GM18507 (cell line): ENCODE data around the gene MTMR1.
A peak's percentile ranks its signal among the peaks of the same experiment; 100 is the strongest.

ENCODE experiments used
- DNase-seq: peaks from one replicate; pipeline ENCODE4 v3.0.0; 2011; ENCODE audit warnings: low read depth; ENCODE audit not compliant: insufficient read length; ENCODE audit errors: extremely low spot score
- FAIRE-seq: peaks from 2 replicates; lab custom pipeline; 2011; peaks lifted over from hg19 to GRCh38; lab: Jason Lieb, UNC

The MTMR1 gene

GRCh38 chrX:150694738-150695410 lies 1.7 kb downstream of the MTMR1 start:
- peak; percentile 82 for FAIRE-seq
- no peak for DNase-seq

DNA sequence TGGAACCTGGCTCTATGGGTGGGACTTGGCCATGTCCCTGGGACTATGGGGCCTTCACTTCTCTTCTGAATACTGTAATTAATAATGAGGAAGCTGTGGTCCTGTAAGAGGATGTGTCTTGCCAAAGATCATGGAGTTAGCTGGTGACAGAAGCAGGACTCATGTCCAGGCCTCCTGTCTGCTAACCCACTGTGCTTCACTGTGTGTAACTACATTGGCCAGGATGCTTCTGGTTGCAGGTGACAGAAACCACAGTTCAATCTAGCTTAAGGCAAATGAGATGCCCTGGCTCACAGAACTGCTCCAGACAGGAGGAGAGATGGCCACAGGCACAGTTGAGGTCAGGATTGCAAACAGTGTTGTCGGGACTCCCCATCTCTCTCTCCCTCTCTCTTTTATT lies 3.1 kb downstream of the MTMR1 start:
- FAIRE-seq (peak; percentile 75), DNase-seq (no peak)

GRCh38 chrX:150696866-150697265 lies 3.7 kb downstream of the MTMR1 start:
- DNase-seq (no peak), FAIRE-seq (peak; percentile 78)

GRCh38 chrX:150697641-150698040 lies 4.4 kb downstream of the MTMR1 start:
- no peak for DNase-seq
- no peak for FAIRE-seq

- no peak for FAIRE-seq
- no peak for DNase-seq
Measured at GRCh38 chrX:150698981-150699380, 5.8 kb downstream of the MTMR1 start.

DNA sequence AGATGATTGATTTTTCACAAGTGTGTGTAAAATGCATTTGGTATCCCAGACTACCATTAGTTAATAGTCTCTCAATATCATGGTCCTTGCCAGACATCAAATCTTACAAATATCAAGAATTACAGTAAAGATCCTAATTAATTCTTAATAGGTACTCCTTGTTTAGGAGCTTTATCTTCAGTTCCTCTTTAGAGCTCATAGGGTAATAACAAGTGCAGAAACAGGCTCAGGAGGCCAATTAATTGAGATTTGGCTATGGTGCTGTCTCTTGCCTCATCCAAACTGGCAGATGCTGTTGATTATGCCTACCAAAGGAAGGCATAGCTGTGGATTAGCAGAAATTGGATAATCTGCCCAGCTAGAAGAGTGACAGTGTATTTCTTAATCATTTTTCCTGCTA lies 6.9 kb downstream of the MTMR1 start:
- FAIRE-seq = no peak

DNA sequence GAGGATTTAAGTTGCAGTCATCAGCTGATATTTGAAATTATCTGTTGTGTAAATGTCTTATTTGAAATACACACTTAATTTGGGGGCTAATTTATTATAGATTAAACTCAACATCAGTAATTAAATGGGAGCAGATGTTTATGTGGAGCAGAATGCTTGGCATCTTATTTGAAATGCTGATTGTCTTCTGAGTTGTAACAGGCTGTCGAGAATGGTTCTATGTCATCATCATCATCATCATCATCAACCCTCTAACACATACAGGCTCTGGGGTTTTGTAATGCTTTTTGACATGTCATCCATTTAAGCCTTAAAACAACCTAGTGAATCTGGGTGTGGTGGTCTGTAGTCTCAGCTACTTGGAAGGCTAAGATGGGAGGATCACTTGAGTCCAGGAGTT lies 8.2 kb downstream of the MTMR1 start:
- FAIRE-seq (no peak), DNase-seq (no peak)

More for the DNA sequence above, 6.9 kb downstream of the MTMR1 start:
- DNase-seq = no peak

DNA sequence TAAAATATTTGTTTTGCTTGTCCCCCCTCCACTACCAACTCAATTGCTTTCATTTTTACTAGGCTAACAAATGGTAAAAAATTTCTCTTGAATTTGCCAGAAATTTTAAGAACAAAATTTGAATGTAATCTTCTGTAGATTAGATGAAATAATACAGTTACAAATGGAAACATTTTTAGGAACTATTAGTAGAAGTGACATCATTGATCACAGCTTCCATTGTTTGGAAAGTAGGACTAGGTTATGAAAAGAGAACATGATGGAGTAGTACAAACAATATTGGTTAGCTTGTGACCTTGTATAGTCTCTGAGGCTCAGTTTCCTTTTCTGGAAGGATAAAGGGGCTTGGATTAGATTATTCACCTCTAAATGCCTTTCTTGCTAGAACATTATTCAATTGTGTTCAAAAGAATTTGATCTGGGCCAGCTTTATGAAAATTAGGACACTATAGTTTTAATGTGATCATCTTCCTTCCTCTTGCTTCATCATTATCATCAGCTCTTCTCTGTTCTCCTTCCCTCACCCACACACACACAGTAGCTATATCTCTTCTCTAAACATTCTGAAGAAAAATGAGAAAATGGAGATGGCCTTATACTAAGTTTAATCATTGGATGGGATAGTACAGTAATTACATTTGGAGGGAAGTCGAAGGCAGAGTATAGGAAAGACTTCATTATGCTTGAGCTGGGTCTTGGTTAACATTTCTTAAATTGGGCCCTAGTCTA lies 9.9 kb downstream of the MTMR1 start:
- FAIRE-seq = no peak

GRCh38 chrX:150703695-150703974 lies 10.4 kb downstream of the MTMR1 start:
- FAIRE-seq (no peak), DNase-seq (no peak)

More for the DNA sequence above, 9.9 kb downstream of the MTMR1 start:
- DNase-seq = no peak

- FAIRE-seq (no peak), DNase-seq (no peak)
Measured at GRCh38 chrX:150704030-150704613, 10.9 kb downstream of the MTMR1 start.

DNA sequence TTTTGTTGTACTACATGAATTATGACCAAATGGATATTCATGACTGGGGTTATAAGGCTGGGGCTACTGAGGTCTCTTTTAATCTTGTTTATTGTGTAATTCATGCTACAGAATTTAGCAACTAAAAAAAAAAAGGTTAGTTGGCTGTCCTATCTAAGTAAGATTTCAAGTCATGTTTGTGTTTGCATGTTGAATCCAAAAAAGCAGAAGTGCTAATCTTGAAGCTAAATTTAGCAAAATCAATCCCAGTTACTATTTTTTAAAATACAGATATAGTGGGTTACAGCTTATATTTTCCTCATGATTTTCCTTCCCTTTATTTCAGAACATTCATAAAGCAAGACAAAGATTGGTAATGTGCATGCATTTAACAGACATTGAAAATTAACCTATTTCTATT lies 19.4 kb downstream of the MTMR1 start:
- DNase-seq = no peak
- no peak for FAIRE-seq

DNA sequence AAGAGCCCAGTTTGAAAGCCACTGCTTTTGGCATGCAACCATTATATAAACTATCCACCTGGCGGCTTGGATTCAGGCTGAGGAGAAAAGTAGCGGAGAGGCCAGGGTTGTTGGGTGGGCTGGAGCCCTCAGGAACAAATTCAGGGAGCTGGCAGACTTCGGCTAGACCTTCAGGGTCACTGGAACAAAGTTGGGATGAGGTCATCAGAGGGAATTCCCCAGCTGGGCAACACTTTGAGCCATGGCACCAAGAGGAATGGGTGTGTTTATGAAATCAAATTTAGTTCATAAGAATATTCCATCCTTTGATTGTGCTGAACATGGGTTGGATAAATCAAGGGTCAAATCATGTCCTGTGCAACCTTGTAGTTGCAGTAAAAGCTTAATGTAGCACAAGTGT lies 22.0 kb downstream of the MTMR1 start:
- FAIRE-seq (no peak), DNase-seq (no peak)

- FAIRE-seq = no peak
- DNase-seq = no peak
Measured at GRCh38 chrX:150719621-150720020, 26.4 kb downstream of the MTMR1 start.

- no peak for DNase-seq
- FAIRE-seq = no peak
Measured at GRCh38 chrX:150729956-150730355, 36.8 kb downstream of the MTMR1 start.

GRCh38 chrX:150730719-150731118 lies 37.5 kb downstream of the MTMR1 start:
- FAIRE-seq (no peak), DNase-seq (no peak)

- DNase-seq (no peak), FAIRE-seq (no peak)
Measured at GRCh38 chrX:150731795-150732194, 38.6 kb downstream of the MTMR1 start.

DNA sequence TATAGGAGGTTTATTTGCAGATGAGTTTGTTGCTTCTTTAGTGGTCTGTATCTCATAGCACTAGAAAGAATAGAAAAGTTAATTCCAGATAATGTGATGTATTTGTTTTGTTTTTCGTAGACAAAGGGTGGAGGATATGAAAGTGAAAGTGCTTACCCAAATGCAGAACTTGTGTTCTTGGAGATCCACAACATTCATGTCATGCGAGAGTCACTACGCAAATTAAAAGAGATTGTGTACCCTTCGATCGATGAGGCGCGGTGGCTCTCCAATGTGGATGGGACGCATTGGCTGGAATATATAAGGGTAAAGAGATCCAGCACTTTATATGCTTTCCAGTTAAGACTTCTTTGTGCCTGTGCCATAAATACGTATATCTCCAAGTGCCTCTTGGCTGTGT lies 43.3 kb downstream of the MTMR1 start:
- FAIRE-seq = peak; percentile 53

DNA sequence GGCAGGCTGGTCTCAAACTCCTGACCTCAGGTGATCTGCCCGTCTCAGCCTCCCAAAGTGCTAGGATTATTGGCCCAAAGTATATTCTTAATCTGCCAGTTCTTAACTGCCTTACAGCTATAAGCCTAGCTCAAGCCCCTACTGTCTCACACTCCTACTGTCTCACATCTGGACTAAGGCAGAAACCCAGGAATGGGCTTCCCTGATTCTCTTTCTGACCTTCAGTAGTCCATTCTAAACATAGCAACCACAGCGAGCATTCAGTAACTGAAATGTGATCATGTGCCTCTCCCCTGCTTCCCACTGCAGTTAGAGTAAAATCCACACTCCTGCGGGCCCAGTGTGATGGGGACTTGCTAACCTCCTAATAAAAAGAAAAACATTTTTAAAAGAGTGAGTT lies 58.9 kb downstream of the MTMR1 start:
- no peak for DNase-seq
- FAIRE-seq = no peak

More for the DNA sequence above, 43.3 kb downstream of the MTMR1 start:
- DNase-seq = no peak

DNA sequence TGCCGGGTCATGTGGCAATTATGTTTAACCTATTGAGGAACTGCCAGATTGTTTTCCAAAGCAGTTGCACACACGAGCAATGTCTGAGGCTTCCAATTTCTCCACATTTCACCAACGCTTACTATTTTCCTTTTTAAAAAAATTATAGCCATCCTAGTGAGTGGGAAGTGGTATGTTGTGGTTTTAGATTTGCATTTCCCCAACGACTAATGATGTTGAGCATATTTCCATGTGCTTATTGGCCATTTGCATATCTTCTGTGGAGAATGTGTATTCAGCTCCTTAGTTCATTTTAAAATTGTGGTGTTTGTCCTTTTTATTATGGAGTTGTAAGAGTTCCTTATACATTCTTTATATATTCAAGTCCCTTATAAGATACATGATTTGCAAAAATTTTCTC lies 60.2 kb downstream of the MTMR1 start:
- DNase-seq = no peak
- no peak for FAIRE-seq

DNA sequence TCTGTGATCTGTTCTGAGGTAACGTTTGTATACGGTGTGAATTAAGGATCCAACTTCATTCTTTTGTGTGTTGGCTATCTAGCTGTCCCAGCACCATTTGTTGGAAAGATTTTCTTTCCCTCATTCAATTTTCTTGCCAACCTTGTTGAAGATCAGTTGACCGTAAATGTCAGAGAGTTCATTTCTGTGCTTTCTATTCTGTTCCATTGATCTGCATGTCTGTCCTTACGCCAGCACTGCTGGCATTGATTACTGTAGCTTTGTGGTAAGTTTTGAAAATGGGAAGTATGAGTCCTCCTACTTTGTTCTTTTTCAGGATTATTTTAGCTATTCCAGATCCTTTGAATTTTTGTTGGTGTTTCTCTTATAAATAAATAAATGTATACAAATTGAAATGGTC lies 60.8 kb downstream of the MTMR1 start:
- no peak for FAIRE-seq

GRCh38 chrX:150757371-150757770 lies 64.2 kb downstream of the MTMR1 start:
- FAIRE-seq = no peak
- DNase-seq = no peak

More for the DNA sequence above, 60.8 kb downstream of the MTMR1 start:
- no peak for DNase-seq
